ENCODE measurements around the gene C20orf144. TPM values are rescaled to one million over a fixed set of nuclear protein-coding genes. Genes with fewer than 3 reads are reported as not detected.

C20orf144 gene
- total RNA-seq, 1 experiment from 2014 or later: not detected

- in situ Hi-C loops (cut with HindIII; ENCODE audit: low pct_unique_long_range_greater_than_20kb, low sequenced_read_pairs) (no loop called here), intact Hi-C loops (cut with micrococcal nuclease; ENCODE audit: unreplicated experiment) (no loop called here)
- Histone ChIP-seq H3K4me3 (ENCODE audit: low read depth in 2 of 2, low read length in 2 of 2) (peak overlapping the region; percentile 74 to 76), H3K9me3 (ENCODE audit: control insufficient read depth, insufficient read depth, low read depth, low read length) (no peaks in the 10 kb centered on the region), H3K4me1 (ENCODE audit: control insufficient read depth, insufficient read depth, low read length) (peaks cover 24% of the 10 kb centered on the region), H3K27ac (ENCODE audit: low read length) (peak overlapping the region; percentile 91), H3K27me3 (ENCODE audit: control insufficient read depth, insufficient read depth, low read length) (no peaks in the 10 kb centered on the region), H3K36me3 (ENCODE audit: control insufficient read depth, insufficient read depth, low read length) (peaks cover 6% of the 10 kb centered on the region; the same call in 1 of the 2 replicates)
- no TSS peak for BruUV-seq (replicated peaks)
- no peak for DNase-seq (ENCODE audit: low read depth, low spot score)
- TF ChIP-seq REST (IDR thresholded peaks at IDR 0.05; ENCODE audit: insufficient read depth in 1 of 2, low read depth in 2 of 2, low read length in 1 of 2): no peak
- TF ChIP-seq POLR2AphosphoS5 (IDR thresholded peaks at IDR 0.05; ENCODE audit: low read depth, low read length): no peak
- TF ChIP-seq SIN3A (IDR thresholded peaks at IDR 0.05; ENCODE audit: borderline replicate concordance, insufficient read depth, low read depth, low read length): no peak
- TF ChIP-seq TCF7L2 (IDR thresholded peaks at IDR 0.05; ENCODE audit: low read depth, low read length): no peak
- TF ChIP-seq CTCF (IDR thresholded peaks at IDR 0.05): no peak
- POLR2A ChIA-PET: no interaction called here
- peak; percentile 35; the same call in 1 of the 2 replicates for ATAC-seq
- CTCF ChIA-PET: no interaction called here
Observed at GRCh38 chr20:33673410-33674293, 11.5 kb downstream of the C20orf144 start.

- H3K36me3 ChIP-seq (ENCODE audit: control insufficient read depth, insufficient read depth, low read length): peaks cover 6% of the 10 kb centered on the region; the same call in 1 of the 2 replicates
- no peaks in the 10 kb centered on the region for H3K27me3 ChIP-seq (ENCODE audit: control insufficient read depth, insufficient read depth, low read length)
- peak within 1 kb of the TSS; percentile 94 for H3K27ac ChIP-seq (ENCODE audit: low read length)
- POLR2A ChIA-PET: interaction anchor here (0.6 kb wide), 1 partner anchor 112 kb away, joined by 4 read pairs; no protein-coding TSS in a partner anchor
- intact Hi-C loops (cut with micrococcal nuclease; ENCODE audit: unreplicated experiment): no loop called here
- peak within 1 kb of the TSS; percentile 74 to 76 for H3K4me3 ChIP-seq (ENCODE audit: low read depth in 2 of 2, low read length in 2 of 2)
- CTCF ChIA-PET: no interaction called here
- DNase-seq (ENCODE audit: low read depth, low spot score) (no peak), ATAC-seq (peak; percentile 91)
- in situ Hi-C loops (cut with HindIII; ENCODE audit: low pct_unique_long_range_greater_than_20kb, low sequenced_read_pairs): no loop called here
- no TSS peak for BruUV-seq (replicated peaks)
- H3K4me1 ChIP-seq (ENCODE audit: control insufficient read depth, insufficient read depth, low read length): peaks cover 24% of the 10 kb centered on the region
- H3K9me3 ChIP-seq (ENCODE audit: control insufficient read depth, insufficient read depth, low read depth, low read length): no peaks in the 10 kb centered on the region
- TF ChIP-seq CTCF (IDR thresholded peaks at IDR 0.05) (no peak), POLR2AphosphoS5 (IDR thresholded peaks at IDR 0.05; ENCODE audit: low read depth, low read length) (peak; percentile 89)
Observed at GRCh38 chr20:33674294-33675135, 12.4 kb downstream of the C20orf144 start, which contains the start of gene NECAB3. Gene NECAB3, minus strand, starts transcription at chr20:33674428. Its CDS starts 76 bp downstream, at chr20:33674352.
